GM18873 (cell line): Measurements from ENCODE around the gene GDF9.

ENCODE experiments used
- ATAC-seq: cut with Tn5 transposase; IDR thresholded peaks from one replicate; pipeline ENCODE4 v1.9.1; 2021; ENCODE audit warnings: mild to moderate bottlenecking, moderate library complexity, moderate number of reproducible peaks; ENCODE audit not compliant: unreplicated experiment, low FRiP score

Gene GDF9, protein sequence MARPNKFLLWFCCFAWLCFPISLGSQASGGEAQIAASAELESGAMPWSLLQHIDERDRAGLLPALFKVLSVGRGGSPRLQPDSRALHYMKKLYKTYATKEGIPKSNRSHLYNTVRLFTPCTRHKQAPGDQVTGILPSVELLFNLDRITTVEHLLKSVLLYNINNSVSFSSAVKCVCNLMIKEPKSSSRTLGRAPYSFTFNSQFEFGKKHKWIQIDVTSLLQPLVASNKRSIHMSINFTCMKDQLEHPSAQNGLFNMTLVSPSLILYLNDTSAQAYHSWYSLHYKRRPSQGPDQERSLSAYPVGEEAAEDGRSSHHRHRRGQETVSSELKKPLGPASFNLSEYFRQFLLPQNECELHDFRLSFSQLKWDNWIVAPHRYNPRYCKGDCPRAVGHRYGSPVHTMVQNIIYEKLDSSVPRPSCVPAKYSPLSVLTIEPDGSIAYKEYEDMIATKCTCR

DNA sequence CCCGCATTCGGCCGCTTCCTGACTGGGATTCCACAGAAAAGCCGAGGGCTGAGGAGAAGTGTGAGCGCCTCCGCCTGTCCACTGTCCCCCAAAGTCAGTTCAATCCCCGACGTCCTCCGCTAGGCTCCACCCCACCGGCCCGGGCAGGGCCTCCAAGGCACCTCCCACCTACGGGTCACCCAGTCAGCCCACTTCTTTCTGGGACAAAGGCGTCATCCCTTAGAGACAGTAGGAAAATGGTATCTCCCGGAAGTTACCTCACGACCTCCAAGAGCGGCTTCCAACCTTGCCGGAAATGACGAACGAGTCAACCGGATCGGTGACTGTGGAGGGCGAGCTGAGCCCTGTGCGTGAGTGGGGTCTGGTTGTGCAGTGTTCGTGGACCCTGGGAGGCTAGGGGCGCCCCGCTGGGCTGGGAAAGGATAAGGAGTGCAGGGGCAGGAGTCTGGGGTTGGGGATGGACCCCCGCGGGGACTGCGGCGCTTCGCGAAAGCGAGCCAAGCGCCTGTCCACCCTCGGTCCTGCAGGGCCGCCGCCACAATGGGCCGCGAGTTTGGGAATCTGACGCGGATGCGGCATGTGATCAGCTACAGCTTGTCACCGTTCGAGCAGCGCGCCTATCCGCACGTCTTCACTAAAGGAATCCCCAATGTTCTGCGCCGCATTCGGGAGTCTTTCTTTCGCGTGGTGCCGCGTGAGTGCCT, at the start of gene GDF9, which contains the start of gene UQCRQ:
Gene GDF9, minus strand, starts transcription at position 128 of the 704 bp plus-strand sequence. CDS start 1,936 bp downstream, outside the sequence.
Gene UQCRQ, plus strand, starts transcription at position 301 of the 704 bp plus-strand sequence. Its CDS starts 240 bp downstream, at position 541.
- peak; percentile 98 for ATAC-seq

DNA sequence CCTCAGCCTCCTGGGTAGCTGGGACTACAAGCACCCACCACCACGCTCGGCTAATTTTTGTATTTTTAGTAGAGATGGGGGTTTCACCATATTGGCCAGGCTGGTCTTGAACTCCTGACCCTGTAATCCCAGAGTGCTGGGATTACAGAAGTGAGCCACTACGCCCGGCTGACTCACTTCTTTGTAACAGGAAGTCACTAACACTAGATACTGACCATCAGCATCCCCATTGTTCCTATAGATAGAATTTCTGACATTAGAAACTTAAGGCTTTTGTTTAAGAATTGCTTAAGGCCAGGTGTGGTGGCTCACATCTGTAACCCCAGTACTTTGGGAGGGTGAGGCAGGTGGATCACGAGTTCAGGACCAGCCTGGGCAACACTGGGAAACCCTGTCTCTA, 49.4 kb upstream of the GDF9 start:
- no peak for ATAC-seq

DNA sequence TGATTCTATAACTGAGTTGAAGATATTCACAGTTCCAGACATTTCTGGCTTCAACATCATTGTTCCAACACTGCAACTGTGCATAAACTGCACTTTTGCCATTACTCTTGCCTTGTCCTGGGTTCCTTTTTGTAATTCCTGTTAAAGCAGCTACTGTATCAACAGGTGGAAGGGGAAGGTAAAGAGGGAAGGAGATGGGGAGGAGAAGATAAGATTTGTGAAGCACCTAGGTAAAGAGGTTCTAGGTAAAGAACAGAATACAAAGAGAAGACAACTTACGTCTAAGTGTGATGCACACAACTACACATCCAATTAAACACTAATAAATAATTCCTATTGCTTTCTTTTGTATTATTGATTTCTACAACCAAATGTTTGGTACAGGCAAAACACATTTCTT, 43.4 kb upstream of the GDF9 start:
- ATAC-seq, result no peak

DNA sequence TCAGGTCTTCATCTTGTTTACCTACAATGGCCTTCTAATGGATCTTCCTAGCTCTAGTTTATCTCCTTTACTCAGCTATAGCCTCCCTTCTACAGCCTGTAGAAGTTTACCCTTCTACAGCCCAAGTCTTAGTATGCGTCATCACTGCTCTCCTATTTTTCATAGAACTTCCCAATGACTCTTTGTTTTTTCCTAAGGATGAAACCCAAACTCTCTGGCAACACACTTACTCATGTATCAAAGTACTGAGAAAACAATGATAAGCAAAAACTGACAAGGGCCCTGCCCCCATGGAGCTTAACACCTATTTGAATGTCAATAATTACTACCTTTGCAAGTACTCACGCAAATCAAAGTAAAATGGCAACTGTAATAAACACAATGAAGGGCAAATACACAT, 40.9 kb upstream of the GDF9 start:
- no peak for ATAC-seq

DNA sequence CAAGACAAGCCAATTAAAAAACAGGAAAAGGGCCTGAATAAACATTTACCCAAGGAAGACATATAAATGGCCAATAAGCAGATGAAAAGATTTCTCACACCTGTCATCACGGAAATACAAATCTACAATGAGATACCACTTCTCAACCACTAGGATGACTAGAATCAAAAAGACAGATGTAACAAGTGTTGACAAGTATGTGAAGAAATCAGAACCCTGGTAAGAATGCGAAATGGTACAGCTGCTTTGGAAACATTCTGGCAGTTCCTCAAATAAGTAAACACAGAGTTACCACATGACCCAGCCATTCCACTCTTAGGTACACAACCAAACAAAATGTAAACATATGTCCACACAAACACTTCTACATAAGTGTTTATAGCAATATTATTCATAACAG, 39.7 kb upstream of the GDF9 start:
- ATAC-seq, result no peak

DNA sequence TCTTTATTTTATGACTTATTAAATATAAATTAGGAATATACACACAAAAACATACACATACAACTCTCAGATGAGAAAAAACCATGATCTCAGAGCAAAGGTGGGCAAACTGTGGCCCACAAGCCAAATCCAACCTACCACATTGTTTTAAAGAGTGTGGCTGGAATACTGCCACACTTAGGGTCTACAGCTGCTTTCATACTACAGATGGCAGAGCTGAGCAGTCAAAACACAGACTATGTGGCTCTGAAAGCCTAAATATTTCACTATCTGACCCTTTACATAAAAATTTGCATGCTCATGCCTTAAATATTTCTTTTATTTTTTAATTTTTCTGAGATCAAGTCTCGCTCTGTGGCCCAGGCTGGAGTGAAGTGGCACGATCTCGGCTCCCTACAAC, 35.5 kb upstream of the GDF9 start:
- ATAC-seq, result no peak

DNA sequence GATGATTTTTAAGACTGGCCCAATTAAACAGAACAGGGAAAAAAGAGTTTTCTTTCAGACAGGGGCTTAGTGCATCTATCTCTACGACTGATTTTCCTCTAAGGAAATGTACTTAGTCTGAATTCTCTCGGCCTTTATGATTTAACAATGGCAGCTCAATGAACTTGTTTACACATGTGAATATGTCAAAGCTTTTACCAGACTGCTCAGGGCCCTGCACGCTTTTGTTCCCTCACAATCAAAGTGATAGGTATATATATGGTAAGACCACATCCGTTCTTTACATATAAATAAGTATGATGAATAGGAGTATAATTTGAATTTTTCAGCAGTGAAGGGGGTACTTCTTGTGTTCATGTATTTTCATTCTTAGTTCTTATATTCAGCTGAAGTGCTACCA, 34.8 kb upstream of the GDF9 start:
- no peak for ATAC-seq

DNA sequence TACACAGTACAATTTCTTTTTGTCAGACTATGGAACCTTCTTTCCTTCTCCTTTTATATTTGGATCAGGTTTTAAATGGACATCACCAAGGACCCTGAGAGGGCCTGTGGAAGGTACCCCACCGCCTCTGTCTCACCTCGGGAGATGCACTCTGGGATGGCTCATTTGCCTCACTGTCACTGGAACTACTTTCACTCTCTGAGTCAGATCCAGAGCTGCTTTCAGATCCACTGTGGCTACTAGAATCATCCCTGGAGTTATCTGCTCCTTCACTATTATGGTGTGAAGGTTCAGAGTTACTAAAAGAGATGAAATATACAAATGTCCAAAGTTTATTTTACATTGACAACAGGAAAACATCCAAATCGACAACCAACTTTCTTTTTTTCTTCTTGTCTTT, 31.8 kb upstream of the GDF9 start:
- no peak for ATAC-seq

DNA sequence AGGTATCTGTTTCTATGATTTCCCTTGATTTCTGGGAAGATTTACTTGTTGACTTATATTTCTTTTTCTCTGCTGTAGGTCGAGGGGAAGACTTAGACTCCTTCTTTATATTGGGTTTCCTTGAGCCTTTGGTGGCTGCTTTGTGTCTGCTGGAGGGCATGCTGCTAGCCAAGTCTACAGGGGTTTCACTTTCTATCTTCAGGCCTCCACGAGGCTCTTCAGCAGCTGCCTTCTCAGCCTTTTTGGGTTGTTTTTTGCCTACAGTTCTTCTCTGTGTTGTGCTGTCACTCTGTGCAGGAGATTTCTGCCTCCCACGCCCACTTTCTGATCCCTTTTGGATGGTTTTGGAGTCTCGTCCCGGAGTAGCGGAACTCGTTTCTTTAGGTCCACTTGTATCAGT, 30.4 kb upstream of the GDF9 start:
- ATAC-seq, result no peak

DNA sequence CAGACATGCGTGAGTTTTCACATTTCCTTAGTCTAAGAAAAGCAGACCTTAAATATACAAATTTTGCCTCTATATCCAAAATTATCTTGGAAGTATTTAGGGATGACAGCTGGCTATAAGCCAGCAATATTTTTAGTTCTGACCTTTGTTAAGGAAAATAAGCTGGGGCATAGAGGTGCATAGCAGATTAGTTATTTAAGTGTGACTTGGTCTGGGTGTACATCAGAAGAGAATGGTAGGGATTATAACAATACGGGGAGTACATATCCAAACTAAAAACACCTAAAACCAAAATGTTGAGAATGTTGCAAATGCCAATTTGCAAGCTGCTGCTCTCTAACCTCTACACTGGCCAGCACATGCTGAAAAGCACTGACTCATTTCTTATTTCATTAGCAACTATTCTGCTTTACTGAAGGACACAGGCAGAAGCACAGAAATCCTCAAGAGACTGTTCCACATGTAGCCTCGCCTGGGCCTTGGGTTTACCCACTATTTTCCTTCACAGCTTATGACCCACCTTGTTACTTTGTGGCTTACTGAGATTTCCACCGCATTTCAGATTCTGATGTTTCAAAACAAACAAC, 29.5 kb upstream of the GDF9 start:
- no peak for ATAC-seq

DNA sequence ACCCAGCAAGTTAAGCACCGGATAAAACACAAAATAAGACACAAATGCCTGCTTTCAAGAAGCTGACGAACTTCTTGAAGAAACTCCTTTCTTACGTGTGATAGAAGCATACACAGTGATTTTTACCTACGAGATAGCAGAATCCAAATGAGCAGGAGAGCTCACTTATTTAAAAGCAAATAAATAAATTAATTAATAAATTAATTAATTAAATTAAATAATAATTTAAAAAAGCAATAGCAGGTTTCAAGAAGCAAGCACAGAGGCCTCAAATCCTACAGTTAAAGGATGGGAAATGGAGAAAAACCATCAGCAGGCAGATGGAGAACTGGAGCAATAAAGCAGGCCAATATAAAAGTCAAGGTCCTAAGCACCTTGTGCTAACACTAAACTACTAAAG, 24.5 kb upstream of the GDF9 start:
- no peak for ATAC-seq

DNA sequence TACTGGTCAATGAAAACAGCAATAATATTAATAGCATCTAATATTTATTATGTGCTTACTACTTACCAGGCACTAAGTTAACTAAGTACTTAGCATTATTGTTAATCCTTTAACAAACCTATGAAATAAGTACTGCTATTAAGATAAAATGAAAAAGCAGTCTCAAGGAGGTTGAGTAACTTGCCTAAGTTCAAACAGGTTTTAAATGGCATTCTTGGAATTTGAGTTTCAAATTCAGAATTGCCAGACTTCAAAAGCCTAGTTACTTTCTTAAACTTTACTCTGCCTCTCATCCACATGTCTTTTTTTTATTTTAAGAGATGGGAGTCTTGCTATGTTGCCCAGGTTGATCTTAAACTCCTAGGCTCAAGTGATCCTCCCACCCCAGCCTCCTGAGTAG, 23.2 kb upstream of the GDF9 start:
- no peak for ATAC-seq

DNA sequence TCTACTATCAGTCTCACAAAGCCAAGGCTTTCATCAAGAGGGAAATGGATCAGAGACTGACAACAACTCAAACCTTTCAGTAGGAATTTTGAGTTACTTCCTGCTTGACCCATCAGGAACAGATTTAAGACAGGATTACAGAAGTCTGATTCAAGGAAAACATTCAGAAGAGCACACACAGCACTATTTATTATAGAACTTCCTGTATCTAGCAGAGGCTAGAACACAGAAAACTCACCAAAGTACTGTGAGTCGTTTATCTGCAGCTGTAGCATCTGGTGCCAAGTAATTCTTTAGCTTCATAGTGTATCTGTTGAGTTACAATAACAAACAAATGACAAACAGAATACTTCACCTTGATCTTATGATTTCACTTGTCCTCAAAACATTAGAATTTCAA, 21.0 kb upstream of the GDF9 start:
- ATAC-seq, result no peak

DNA sequence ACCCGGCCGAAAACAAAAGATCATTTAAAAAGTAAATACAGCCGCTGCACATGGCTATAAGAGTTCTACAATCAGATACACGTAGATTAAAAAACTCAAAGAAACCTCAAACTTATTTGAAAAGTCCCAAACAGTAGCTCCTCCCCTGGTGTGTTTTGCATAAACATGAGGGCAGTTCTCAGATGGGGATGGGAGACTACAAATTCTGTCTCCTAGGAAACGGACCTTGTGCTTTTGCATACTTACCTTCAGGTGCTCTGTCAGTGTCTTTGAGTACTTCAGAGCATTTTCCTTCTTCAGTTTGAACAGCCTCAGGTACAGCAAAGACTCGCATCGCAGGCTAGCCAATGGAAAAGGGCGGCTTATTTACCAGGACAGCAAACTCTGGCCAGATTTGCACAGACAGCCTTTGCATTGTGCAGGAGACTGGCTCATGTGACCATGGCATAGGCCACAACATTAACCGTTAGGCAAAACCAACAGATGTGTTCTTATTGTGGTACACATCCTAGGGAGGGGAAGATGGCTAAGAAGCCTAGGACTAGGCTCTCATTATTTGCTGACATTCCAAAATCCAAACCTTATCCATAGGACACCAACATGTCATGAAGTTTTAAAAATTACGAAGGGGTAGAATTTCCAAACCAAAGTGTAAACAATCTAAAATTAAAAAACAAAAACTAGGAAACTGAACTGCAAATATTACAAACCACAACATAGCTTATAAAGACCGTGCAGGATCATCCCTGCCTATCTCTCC, 20.0 kb upstream of the GDF9 start:
- ATAC-seq, result no peak

DNA sequence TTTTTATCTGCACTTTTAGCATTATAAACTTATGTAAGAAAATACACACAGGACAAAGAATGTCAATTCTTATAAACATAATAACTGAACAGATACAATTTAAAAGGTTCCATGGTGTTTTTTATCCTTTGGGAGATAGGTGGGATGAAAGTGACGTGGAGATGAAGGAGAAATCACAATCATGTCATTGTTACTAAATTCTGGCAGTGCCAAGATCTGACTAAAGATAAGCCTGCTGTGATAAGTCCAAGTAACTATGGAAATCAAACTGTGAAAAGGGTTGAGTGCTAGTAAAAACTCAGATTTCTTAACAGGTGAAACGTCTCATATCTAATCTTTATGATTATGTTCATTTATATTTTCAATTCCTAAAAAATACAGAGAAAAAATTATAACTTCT, 18.3 kb upstream of the GDF9 start:
- ATAC-seq, result no peak

DNA sequence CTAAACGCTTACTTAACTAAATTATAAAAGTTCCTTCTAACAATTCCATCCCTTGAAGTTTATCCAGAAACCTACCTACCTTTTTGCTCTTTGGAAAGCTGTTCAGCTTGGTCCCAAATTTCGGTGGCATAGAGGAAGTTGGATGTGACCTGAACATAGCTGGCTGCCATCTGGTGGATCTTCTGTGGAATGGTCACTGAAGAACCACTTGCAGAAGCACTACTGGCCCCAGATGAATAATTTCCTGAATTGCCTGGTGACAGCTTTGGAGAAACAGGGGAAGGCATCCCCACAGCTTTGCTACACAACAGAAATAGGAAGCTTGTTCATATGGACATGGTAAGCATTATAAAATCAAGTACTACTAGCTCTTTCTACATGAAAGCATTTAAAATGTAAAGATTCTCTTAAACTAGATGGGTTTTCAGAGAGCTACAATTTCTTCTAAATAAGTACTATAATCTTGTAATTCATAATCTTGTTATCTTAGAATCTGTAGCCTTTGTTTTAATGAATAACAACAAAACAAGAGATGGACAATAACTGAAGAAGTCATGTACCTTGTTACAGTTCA, 17.1 kb upstream of the GDF9 start:
- ATAC-seq, result no peak

DNA sequence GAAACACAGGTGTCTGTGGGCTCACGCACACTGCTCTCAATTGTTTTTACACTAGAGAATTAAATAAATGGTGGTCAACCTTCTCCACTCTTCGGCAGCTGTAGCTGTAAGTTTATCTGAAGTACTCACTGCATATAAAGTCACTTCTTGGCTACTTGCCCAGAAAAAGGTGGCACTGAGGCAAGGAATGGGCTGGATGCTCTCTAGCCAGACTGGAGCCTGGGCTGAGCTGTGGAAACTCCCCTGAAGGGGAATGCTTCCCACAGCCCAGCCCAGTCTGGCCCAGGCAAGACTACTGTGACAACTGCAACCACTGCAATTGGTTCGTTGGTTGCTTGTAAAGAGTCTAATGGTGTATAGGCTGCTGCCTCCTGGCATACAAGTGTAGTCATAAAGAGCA, 11.7 kb upstream of the GDF9 start:
- no peak for ATAC-seq

DNA sequence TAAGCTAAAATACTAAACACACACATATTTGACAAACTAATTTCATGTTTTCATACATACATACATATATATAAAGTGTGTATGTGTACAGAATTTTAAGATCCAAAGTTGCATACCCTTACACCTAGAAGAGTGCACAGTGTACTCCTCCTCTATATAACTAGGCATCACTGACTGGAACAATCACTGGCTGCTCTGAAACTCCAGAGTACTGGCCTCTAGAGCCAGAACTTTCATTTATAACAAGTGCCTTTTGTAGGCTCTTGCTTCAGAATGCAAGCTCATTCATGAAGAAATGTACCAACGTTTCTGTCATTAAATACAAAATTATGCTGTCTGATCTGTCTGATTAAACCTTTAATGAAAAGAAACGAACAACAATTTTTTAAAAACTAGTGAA, 11.2 kb upstream of the GDF9 start:
- ATAC-seq, result no peak

DNA sequence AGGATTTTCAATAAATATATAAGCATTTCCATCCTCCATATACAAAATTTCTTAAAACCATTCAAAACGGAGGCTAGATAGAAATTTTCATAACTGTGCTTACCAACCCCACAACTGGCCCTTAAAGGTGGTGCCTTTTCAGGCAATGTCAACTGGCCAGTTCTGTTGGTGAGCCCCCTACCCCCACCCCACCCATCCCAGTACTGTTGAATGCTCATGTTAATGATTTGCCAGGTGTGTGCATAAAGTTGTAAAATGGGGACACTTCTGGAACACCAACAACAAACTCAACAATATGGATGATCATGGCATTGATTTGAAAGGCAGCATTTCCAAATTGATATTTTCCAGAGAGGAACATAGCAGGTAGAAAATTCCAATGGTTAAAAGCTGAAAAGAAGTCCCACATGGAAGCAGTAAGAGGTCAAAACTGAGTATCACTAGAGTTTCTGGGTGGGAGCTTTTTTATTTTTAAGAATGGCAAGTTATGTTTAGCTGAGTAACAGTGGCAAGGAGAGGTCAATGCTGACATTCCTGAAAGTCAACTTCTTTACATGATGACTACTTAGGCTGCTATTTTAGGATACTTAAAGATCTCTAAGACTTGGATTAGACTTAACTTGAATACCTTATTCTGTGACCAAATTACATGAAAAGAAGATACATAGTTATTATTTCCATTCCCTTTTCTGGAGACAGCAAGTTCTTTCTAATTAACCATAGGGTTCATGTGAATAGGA, 9.9 kb upstream of the GDF9 start:
- no peak for ATAC-seq

DNA sequence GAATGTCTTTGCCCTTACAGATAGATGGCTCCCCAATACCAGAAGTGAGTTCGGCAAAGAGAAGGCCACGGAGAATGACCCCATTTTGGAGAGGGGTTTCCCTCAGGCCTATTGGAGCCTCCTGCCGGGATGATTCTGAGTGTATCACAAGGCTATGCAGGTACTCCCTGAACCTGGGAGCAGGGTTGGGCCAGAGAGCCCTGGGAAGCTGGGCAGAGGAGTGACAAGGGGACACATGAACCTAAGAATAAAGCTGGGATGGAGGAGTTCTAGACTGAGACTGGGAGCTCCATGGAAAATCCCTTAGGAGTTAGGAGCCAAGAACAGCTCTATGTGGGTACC, 7.6 kb upstream of the GDF9 start:
- no peak for ATAC-seq
